IMR-90 (cell line): Measurements from ENCODE around the gene GZF1. TPM values are rescaled to one million over a fixed set of nuclear protein-coding genes. Genes with fewer than 3 reads are reported as not detected.

Experiments
- ATAC-seq: fragments of 200-7000 bp; cut with Tn5 transposase; 2 replicates; pipeline ENCODE4 v1.9.1; 2020; ENCODE audit warnings: low read depth, mild to moderate bottlenecking, moderate library complexity
- BruUV-seq: library from RNA; stranded (reverse); fragments of 400-500 nt; replicated peaks from 2 replicates; lab custom pipeline; 2021; lab: Mats Ljungman, UMichigan
- CTCF ChIA-PET: fragments of 300-600 bp; formaldehyde crosslinking; extraction: SDS; loops from one replicate; lab custom pipeline; 2021; ENCODE audit warnings: antibody characterized with exemption; lab: Yijun Ruan, JAX
- POLR2A ChIA-PET: fragments of 300-600 bp; sonication (Branson Sonifier 250); formaldehyde crosslinking; loops from one replicate; lab custom pipeline; 2022; ENCODE audit warnings: antibody characterized with exemption; ENCODE audit not compliant: unreplicated experiment; lab: Charles Lee
- DNase-seq: peaks from one replicate; pipeline ENCODE4 v3.0.0; 2013
- H2AFZ ChIP-seq: replicated peaks from 2 replicates; pipeline ENCODE3; 2013; ENCODE audit warnings: low read length, mild to moderate bottlenecking; ENCODE audit not compliant: poor library complexity
- H2AK5ac ChIP-seq: 2 replicates; pipeline ENCODE4 v1.6.1; 2013; ENCODE audit warnings: low read depth, low read length, inconsistent platforms
- H2AK9ac ChIP-seq: replicated peaks from 2 replicates; pipeline ENCODE3; 2013; ENCODE audit warnings: mild to moderate bottlenecking, low read depth, low read length, moderate library complexity; ENCODE audit not compliant: poor library complexity
- H2BK120ac ChIP-seq: 2 replicates; pipeline ENCODE4 v1.6.1; 2013; ENCODE audit warnings: low read depth, low read length, inconsistent platforms
- H2BK15ac ChIP-seq: 3 replicates; pipeline ENCODE4 v1.6.1; 2013; ENCODE audit warnings: low read depth, low read length, inconsistent platforms
- H2BK20ac ChIP-seq: 2 replicates; pipeline ENCODE4 v1.6.1; 2013; ENCODE audit warnings: low read depth, mild to moderate bottlenecking, inconsistent platforms, low read length, moderate library complexity
- H2BK5ac ChIP-seq: 2 replicates; pipeline ENCODE4 v1.6.1; 2013; ENCODE audit warnings: mild to moderate bottlenecking, low read depth, low read length, inconsistent platforms; ENCODE audit not compliant: poor library complexity, severe bottlenecking
- H3K14ac ChIP-seq: replicated peaks from 2 replicates; pipeline ENCODE4 v1.6.1; 2013; ENCODE audit warnings: low read depth, low read length, inconsistent platforms
- H3K18ac ChIP-seq: 2 replicates; pipeline ENCODE4 v1.6.1; 2013; ENCODE audit warnings: low read depth, low read length, control low read depth
- H3K23ac ChIP-seq: 2 replicates; pipeline ENCODE4 v1.6.1; 2013; ENCODE audit warnings: low read depth, low read length, inconsistent platforms
- H3K27ac ChIP-seq: 2 replicates; pipeline ENCODE4 v1.5.1; 2013; ENCODE audit warnings: mild to moderate bottlenecking, control low read depth, low read length; ENCODE audit not compliant: insufficient read depth
- H3K27me3 ChIP-seq: 2 replicates; pipeline ENCODE4 v1.6.1; 2013; ENCODE audit warnings: low read length; ENCODE audit not compliant: control insufficient read depth, insufficient read depth
- H3K36me3 ChIP-seq: 2 replicates; pipeline ENCODE4 v1.6.1; 2013; ENCODE audit warnings: low read length, mixed read lengths; ENCODE audit not compliant: control insufficient read depth, insufficient read depth
- H3K4ac ChIP-seq: 2 replicates; pipeline ENCODE4 v1.6.1; 2013; ENCODE audit warnings: low read depth, low read length, inconsistent platforms
- H3K4me1 ChIP-seq: 2 replicates; pipeline ENCODE4 v1.6.1; 2013; ENCODE audit warnings: low read length, mixed read lengths; ENCODE audit not compliant: control insufficient read depth, insufficient read depth
- H3K4me2 ChIP-seq: 2 replicates; pipeline ENCODE4 v1.6.1; 2013; ENCODE audit warnings: low read depth, mild to moderate bottlenecking, control low read depth, low read length, moderate library complexity
- H3K4me3 ChIP-seq: 2 replicates; pipeline ENCODE4 v1.5.1; 2013; ENCODE audit warnings: low read depth, mild to moderate bottlenecking, control low read depth, low read length, moderate library complexity; ENCODE audit not compliant: insufficient read depth
- H3K56ac ChIP-seq: 2 replicates; pipeline ENCODE4 v1.6.1; 2013; ENCODE audit warnings: low read length, inconsistent platforms; ENCODE audit not compliant: insufficient read depth; ENCODE audit errors: extremely low read depth
- H3K79me1 ChIP-seq, 2 experiments: 2 replicates each; pipeline ENCODE4 v1.6.1; 2013; ENCODE audit warnings: low read length in 2 of 2, inconsistent platforms in 1 of 2, low read depth in 1 of 2
- H3K9ac ChIP-seq: 2 replicates; pipeline ENCODE4 v1.6.1; 2013; ENCODE audit warnings: low read depth, low read length, control low read depth
- H3K9me1 ChIP-seq: 2 replicates; pipeline ENCODE4 v1.6.1; 2013; ENCODE audit warnings: low read length, inconsistent platforms; ENCODE audit not compliant: insufficient read depth
- H3K9me3 ChIP-seq: 2 replicates; pipeline ENCODE4 v1.6.1; 2013; ENCODE audit warnings: low read length; ENCODE audit not compliant: control insufficient read depth, insufficient read depth
- H4K20me1 ChIP-seq: 2 replicates; pipeline ENCODE4 v1.6.1; 2013; ENCODE audit warnings: low read length, inconsistent platforms; ENCODE audit not compliant: insufficient read depth
- H4K5ac ChIP-seq: 2 replicates; pipeline ENCODE4 v1.6.1; 2013; ENCODE audit warnings: mild to moderate bottlenecking, low read depth, low read length, control low read depth
- H4K8ac ChIP-seq, 2 experiments: 2 replicates each; pipeline ENCODE4 v1.6.1; 2013; ENCODE audit warnings: low read depth in 2 of 2, low read length in 2 of 2, control low read depth in 1 of 2, inconsistent platforms in 1 of 2
- H4K91ac ChIP-seq: 2 replicates; pipeline ENCODE4 v1.6.1; 2013; ENCODE audit warnings: low read depth, low read length, inconsistent platforms; ENCODE audit not compliant: insufficient read depth
- CEBPB ChIP-seq: IDR thresholded peaks from 2 replicates; pipeline ENCODE4 v1.6.1; 2012; ENCODE audit warnings: low read depth, low read length, improper control_type of control experiment
- RAD21 ChIP-seq: IDR thresholded peaks from 2 replicates; pipeline ENCODE4 v1.6.1; 2012; ENCODE audit warnings: low read length, improper control_type of control experiment
- WGBS, 2 experiments: methylation state at CpG; one replicate each; pipeline versions ENCODE4 v1.1.5 to v1.1.7; 2013; ENCODE audit warnings: missing lambda C conversion rate in 2 of 2; ENCODE audit not compliant: insufficient read length in 1 of 2; ENCODE audit errors: extremely low coverage in 2 of 2; 5-methylcytosine and 5-hydroxymethylcytosine counted together
- dilution Hi-C: fragments of 300-500 bp; cut with HindIII; formaldehyde crosslinking; loops from one replicate; pipeline ENCODE4 v1.14.3; 2018; ENCODE audit warnings: low sequenced_read_pairs; ENCODE audit not compliant: unreplicated experiment
- in situ Hi-C: fragments of 300-500 bp; cut with MboI; formaldehyde crosslinking; loops from 3 replicates; pipeline ENCODE4 v1.14.3; 2019; ENCODE audit warnings: low sequenced_read_pairs, inconsistent platforms, mixed read lengths
- intact Hi-C: fragments of 100-400 bp; cut with micrococcal nuclease; formaldehyde crosslinking; loops from 2 replicates; pipeline ENCODE4 v1.10.0; 2022
- polyA plus RNA-seq, 3 experiments: library from polyadenylated mRNA; depleted of rRNA; stranded (reverse); fragments of >200 nt; gene quantifications; 2 replicates each; pipeline ENCODE4 v1.2.3, GENCODE V29; 2012; ENCODE audit warnings: low replicate concordance in 1 of 3
- total RNA-seq: library from RNA; depleted of rRNA; stranded (reverse); fragments of >200 nt; gene quantifications from 2 replicates; pipeline ENCODE4 v1.2.3, GENCODE V29; 2012

Gene GZF1
- total and polyA plus RNA-seq, 2 of the 4 experiments (the other 2 are of a cell fraction): 23.7 to 24.7 TPM

- ChIA-PET POLR2A (interaction anchor here (1.0 kb wide), 1 partner anchor 8 kb away, joined by 5 read pairs; the partner anchor contains the start of gene NXT1), CTCF (no interaction called here)
- Histone ChIP-seq H2AK5ac (no peak overlapping the region), H3K9ac (no peak overlapping the region), H3K27ac (no peak overlapping the region), H3K27me3 (no peaks in the 10 kb centered on the region), H2AFZ (no peak overlapping the region), H3K23ac (no peak overlapping the region), H3K4me1 (peaks cover 8% of the 10 kb centered on the region), H2BK5ac (no peak overlapping the region), H4K5ac (no peak overlapping the region; the same call in 1 of the 2 replicates), H2BK15ac (no peak overlapping the region), H3K9me3 (no peaks in the 10 kb centered on the region), H3K56ac (no peak overlapping the region), H3K4ac (no peak overlapping the region), H3K79me1 (peaks cover 8 to 44% of the 10 kb centered on the region in 2 experiments), H3K18ac (no peak overlapping the region), H2BK120ac (no peak overlapping the region), H3K4me2 (peak overlapping the region; percentile 74; the same call in 1 of the 2 replicates), H4K91ac (no peak overlapping the region), H3K36me3 (peaks cover 10% of the 10 kb centered on the region), H3K4me3 (peak overlapping the region; percentile 39; the same call in 1 of the 2 replicates), H3K14ac (no peak overlapping the region), H3K9me1 (peaks cover 11% of the 10 kb centered on the region), H2BK20ac (no peak overlapping the region), H4K8ac (0 out of 4 replicates have a peak overlapping the region, but pooled peaks have one; percentile 10 to 28), H2AK9ac (no peak overlapping the region), H4K20me1 (peaks cover 9% of the 10 kb centered on the region)
- no peak for ATAC-seq
- no TSS peak for BruUV-seq
- TF ChIP-seq RAD21: no peak
- peak; percentile 51; the same call in 1 of the 2 replicates for TF ChIP-seq CEBPB
- intact Hi-C loops: loop anchor here (10.0 kb wide), 1 partner anchor 214 kb away; no protein-coding TSS in a partner anchor
- in situ Hi-C loops: no loop called here
- WGBS, 2 experiments: no CpG with 5 or more reads among the region's 6 CpGs
- dilution Hi-C loops: no loop called here
- DNase-seq: no peak
These were observed 3.4 kb upstream of the GZF1 start for GRCh38 chr20:23358563-23358906.
